GM19043 (cell line): Measurements from ENCODE around the gene OSBPL2.
A peak's percentile ranks its signal among the peaks of the same experiment; 100 is the strongest.

Experiments used
- ATAC-seq: cut with Tn5 transposase; IDR thresholded peaks from one replicate; pipeline ENCODE4 v1.9.1; 2021; ENCODE audit warnings: low read depth; ENCODE audit not compliant: unreplicated experiment

OSBPL2 gene

DNA sequence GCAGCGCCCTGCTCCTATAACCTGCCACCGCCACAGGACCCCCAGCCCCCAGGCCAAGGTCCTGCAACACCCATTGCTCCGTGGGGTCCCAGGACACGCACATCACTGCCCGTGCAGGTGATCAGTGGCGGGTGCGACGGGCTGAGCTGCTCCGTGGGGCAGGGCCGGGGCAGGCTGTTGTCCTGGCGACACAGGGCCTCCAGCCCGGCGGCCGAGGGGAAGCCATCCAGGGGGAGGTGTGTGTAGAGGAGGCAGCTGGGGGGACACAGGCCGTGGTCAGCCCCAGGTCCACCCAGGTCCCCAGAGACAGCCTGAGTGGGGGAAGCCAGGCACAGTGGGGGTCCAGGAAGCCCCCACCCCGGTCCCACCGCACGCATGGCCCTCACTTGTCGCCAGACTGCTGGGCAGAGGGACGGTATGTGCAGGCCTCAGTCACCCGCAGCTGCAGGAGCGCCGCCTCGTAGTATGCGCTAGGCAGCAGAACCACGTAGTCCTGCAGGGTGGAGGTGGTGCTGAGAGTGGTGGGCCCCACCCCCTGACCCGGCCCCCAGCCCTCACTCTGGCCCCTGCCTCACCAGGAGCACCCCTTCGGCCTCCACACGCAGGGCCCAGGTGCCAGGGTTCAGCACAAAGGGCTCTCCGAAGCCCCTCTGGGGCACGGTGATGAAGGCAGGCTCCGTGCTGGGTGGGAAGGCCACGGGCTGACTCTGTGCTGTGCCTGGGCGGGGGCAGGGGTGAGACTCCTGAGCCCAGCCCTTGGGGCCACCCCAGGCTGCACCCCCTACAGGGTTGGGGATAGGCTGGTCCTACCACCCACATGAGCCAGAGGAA is 94.9 kb downstream of the OSBPL2 start:
- ATAC-seq, result no peak

DNA sequence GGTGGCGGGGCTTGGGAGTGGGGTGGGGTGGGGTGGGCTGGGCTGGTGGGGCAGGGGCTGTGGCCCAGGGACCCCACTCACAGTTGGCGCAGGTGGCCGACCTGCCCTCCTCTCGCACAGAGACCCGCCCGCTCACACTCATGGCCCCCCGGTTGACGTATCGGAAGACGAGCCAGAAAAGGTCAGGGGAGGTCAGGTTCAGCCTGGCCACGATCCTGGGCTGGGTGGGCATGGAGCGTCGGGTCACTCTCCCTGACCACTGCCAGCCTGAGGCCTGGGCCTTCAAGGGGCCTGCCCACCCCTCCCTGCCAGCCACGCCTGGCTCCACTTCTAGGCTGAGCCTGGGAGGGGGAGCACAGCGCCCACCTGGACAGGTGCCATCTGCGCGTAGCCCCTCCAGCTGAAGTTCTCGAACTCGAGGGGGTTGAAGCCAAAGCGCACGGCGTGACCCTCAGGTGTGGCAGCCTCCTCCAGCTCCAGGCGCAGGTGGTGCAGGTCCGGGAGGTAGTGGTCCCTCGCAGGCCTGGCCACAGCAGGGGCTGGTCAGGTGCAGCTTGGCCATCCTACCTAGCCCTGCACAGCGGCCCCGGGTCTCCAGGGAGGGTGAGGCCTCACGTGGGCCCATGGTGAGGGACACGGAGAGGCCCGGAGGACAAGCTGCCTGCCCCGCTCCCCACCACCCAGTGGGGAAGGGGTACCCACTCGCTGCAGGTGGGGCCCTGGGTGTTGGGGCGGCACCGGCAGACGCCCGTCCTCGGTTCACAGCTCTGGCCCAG is 95.7 kb downstream of the OSBPL2 start:
- no peak for ATAC-seq

DNA sequence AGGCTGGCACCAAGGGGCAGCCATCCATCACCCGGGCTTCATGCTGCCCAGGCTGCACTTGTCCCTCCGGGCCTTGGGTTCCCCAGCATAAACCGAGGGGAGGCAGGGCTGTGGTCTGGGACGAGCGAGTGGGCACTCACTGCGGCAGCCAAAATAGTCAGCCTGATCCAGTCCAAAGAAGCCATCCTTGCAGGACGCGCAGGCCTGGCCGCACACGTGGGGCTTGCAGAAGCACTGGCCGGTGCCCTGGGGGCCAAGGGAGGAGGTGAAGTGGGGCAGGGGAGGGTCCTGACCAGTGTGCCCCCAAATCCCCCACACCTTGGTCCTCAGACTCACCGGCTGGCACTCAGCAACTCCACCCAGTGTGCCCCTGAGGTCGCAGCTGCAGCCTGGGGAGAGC is 96.6 kb downstream of the OSBPL2 start:
- ATAC-seq, result no peak

DNA sequence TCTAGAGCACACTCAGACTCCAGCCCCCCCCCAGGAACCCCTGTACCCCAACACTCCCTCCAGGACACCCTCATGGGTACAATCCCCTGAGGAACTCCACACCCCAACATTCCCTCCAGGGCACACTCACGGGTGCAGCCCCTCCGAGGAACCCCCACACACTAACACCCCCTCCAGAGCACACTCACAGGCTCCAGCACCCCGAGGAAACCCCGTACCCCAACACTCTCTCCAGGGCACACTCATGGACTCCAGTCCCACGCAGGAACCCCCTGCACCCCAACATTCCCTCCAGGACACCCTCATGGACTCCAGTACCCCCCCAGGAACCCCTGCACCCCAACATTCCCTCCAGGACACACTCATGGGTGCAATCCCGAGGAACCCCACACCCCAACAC is 97.2 kb downstream of the OSBPL2 start:
- no peak for ATAC-seq

DNA sequence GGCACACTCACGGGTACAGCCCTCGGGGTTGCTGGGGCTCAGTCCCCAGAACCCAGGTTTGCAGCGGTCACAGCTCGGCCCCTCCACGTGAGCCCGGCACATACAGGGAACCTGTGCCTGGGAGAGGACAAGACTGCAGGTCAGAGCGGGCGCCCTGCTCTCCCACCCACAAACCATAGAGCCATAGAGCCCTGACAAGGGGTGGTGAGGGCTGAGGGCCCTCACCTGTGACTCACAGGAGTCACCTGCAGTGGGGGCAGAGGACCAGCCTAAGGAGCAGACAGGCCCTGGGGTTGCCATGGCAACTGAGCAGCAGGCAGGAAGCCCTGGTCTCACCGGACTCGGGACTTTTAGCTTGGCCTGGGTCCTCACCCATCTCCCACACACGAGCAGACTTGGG is 98.0 kb downstream of the OSBPL2 start:
- no peak for ATAC-seq

DNA sequence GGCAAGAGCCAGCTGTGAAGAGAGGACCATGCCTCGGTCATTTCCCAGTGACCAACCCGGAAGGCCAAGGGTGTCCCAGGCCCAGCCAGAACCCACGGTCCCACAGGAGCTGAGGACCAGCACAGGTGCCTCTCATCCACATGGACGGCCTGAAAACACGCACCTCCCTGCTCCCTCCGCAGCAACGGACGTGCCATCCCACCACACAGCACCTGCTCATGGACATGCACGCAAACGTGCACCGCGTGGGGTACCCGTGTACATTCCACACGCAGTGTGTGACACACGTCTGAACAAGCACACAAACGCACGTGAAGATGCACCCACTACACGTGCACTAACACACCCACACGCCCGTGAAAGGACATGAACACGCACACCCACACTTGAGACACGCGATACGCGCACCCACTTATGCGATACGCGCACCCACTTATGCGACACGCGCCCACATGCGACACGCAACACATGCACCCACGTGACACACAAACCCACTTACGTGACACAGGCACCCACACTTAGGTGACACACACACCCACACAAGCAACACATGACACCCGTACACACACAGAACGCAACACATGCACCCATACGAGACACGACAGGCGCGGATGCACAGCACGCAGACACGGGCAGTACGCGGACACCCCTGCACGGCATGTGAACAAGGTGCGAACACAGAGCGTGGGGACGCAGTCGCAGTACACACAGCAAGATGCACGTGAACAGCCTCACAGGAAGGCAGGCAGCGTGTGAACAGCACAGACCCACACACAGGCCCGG is 98.6 kb downstream of the OSBPL2 start:
- no peak for ATAC-seq

DNA sequence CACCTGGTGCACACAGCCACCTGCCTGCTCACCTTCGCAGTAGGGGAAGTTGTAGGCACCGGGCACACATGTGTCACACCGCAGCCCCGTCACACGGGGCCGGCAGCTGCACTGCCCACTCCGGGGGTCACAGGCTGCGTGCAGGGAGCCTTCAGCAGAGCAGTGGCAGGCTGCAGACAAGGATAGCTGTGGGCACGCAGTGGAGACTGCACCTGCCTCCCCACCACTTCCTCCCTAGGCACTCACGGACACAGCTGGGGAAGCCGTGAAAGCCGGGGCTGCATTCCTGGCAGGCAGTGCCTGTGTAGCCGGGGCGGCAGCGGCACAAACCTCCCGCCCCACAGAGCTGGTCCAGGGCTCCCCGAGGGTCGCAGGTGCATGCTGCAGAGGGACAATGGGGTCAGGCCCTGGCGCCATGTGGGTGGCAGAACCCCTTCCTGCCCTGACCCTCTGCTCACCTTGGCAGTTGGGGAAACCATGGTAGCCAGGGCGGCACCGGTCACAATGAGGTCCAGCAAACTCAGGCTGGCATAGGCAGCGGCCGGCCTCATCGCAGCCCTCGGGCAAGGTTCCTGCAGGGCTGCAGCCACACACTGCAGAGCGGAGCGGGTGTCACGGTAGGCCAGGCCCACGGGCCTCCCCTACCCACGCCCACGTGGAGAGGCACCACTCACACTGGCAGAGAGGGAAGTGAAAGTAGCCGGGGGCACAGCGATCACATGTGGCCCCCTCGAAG is 99.4 kb downstream of the OSBPL2 start:
- ATAC-seq, result peak; percentile 38

DNA sequence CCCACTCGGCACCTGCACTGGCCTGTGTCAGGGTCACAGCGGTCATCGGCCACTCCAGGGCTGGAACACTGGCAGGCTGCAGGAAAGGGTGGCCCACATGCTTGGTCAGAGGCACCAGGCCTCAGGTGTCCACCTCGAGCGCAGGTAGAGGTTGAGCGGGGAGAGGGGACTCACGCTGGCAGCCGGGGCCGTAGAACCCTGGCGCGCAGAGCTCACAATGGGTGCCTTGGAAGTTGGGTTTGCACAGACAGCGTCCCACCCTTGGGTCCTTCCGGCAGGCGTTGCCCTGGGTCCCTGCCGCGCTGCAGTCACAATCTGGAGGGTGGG is 99.9 kb downstream of the OSBPL2 start:
- no peak for ATAC-seq

DNA sequence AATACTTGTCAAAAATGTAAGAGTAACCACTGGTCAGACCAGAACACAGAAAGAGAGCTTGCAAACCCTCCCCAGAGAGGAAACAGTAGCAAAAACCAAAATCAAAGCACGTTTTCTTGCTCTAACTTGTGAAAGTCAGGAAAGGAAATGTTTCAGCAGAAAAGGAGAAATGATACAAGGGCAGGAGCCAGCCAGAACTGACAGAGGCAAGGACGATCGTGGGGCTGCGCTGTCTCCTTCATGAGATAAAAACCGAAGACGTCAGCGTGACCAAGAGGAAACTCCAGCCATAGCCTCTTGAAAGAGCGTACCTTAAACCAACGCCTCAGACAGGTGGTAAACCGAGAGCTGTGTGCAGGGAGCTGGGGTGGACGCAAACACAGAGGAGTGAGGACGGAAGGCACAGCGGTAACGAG is 101.3 kb downstream of the OSBPL2 start:
- ATAC-seq, result peak; percentile 63

DNA sequence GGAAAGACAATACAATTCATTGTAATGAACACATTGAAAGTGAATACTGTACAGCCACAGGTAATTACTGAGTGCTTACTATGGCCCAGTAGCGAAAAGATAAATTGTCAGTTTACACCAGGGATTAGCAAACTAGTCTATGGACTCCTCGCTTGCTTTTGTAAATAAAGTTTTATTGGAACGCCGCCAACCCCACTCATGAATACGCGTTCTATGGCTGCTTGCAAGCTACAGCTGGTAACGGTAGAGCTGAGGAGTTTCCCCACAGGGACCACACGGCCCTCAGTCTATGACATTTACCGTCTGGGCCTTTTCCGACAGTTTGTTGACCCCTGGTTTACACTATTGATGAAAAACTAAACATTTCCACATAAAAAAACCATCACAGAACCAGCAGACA is 104.6 kb downstream of the OSBPL2 start:
- ATAC-seq, result no peak

DNA sequence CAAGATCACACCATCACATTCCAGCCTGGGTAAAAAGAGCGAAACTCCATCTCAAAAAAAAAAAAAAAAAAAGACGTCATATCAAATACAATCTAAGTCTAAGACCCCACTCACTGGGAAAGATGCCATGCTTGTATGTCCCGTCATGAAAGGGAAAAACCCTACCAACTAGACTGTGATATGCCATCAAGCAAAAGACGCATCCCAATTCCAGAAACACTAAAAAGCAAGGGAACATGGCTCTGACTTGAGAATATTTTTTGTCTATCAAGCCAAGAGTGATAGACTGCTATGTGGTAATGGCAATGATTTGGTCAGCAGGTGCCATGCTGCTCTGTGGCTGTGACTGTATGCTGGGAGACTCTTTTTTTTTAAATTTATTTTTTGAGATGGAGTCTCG is 105.8 kb downstream of the OSBPL2 start:
- ATAC-seq, result no peak

DNA sequence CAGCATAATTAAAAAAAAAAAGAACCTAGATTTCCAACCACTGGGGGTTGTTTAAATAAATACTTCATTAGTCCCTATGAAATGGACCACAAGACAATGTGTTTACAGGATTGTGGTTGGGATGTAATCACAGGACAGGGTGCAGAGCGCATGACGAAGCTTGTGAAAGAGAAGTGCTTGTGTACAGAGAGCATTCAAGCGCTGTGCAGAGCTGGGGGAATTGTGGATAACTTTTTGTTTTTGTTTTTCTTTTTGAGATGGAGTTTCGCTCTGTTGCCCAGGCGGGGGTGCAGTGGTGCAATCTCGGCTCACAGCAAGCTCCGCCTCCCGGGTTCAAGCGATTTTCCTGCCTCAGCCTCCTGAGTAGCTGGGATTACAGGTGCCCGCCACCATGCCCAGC is 106.5 kb downstream of the OSBPL2 start:
- no peak for ATAC-seq
